B cell (primary cell): ENCODE data around the gene PLPP7. TPM values are rescaled to one million over a fixed set of nuclear protein-coding genes. Genes with fewer than 3 reads are reported as not detected.

Experiments
- ATAC-seq: fragments of 200-7000 bp; cut with Tn5 transposase; one replicate; pipeline ENCODE4 v1.10.0; 2021; ENCODE audit warnings: low read depth, mild to moderate bottlenecking, moderate number of reproducible peaks, moderate library complexity
- CTCF ChIA-PET: fragments of 350-600 bp; sonication (Branson Sonifier 250); formaldehyde crosslinking; loops from one replicate; lab custom pipeline; 2021; ENCODE audit warnings: antibody characterized with exemption, inconsistent platforms; lab: Charles Lee
- POLR2A ChIA-PET: fragments of 350-600 bp; sonication (Branson Sonifier 250); formaldehyde crosslinking; loops from one replicate; lab custom pipeline; 2021; ENCODE audit warnings: antibody characterized with exemption; lab: Charles Lee
- DNase-seq: peaks from one replicate; pipeline ENCODE4 v3.0.0; 2013
- H2AFZ ChIP-seq: 2 replicates; pipeline ENCODE4 v1.6.1; 2012; ENCODE audit warnings: mild to moderate bottlenecking, low read depth, low read length; ENCODE audit not compliant: insufficient read depth, poor library complexity, severe bottlenecking
- H3K27ac ChIP-seq, 2 donors: 1 replicate in 1 of 2; 2 replicates in 1 of 2; pipeline ENCODE4 v1.5.1; 2012 to 2013; ENCODE audit warnings: low read length in 2 of 2, mild to moderate bottlenecking in 2 of 2, moderate library complexity in 1 of 2
- H3K27me3 ChIP-seq, 4 experiments: fragments of 200-600 bp in 1 of 4; sonication (generic) in 1 of 4; replicated peaks in 1 of 4; 1 replicate in 2 of 4; 2 replicates in 2 of 4; pipeline versions ENCODE4 v1.6.1 to v1.7.0; 2013 to 2016; ENCODE audit warnings: low read length in 3 of 4, mild to moderate bottlenecking in 2 of 4, mixed read lengths in 1 of 4, moderate library complexity in 1 of 4; ENCODE audit not compliant: insufficient read depth in 4 of 4, control insufficient read depth in 3 of 4; ENCODE audit errors: control extremely low read depth in 1 of 4
- H3K36me3 ChIP-seq, 2 experiments: replicated peaks in 1 of 2; 1 replicate in 1 of 2; 2 replicates in 1 of 2; pipeline versions ENCODE4 v1.6.1 to v1.7.1; 2013; ENCODE audit warnings: low read length in 1 of 2; ENCODE audit not compliant: insufficient read depth in 2 of 2, control insufficient read depth in 1 of 2; ENCODE audit errors: control extremely low read depth in 1 of 2, extremely low read depth in 1 of 2
- H3K4me1 ChIP-seq, 2 donors: fragments of 200-600 bp in 1 of 2; sonication (generic) in 1 of 2; 1 replicate in 1 of 2; 2 replicates in 1 of 2; pipeline versions ENCODE4 v1.5.1 to v1.6.1; 2013 to 2017; ENCODE audit warnings: low read length in 2 of 2; ENCODE audit not compliant: control insufficient read depth in 2 of 2, insufficient read depth in 2 of 2
- H3K4me2 ChIP-seq: replicated peaks from 2 replicates; pipeline ENCODE3; 2012; ENCODE audit warnings: mild to moderate bottlenecking, low read depth, low read length; ENCODE audit not compliant: poor library complexity, severe bottlenecking
- H3K4me3 ChIP-seq, 5 experiments: fragments of 200-600 bp in 1 of 5; sonication (generic) in 1 of 5; 1 replicate in 3 of 5; 2 replicates in 2 of 5; pipeline versions ENCODE4 v1.5.1 to v1.7.0; 2011 to 2016; ENCODE audit warnings: low read length in 4 of 5, mild to moderate bottlenecking in 4 of 5, low read depth in 2 of 5, control low read depth in 1 of 5, moderate library complexity in 1 of 5; ENCODE audit not compliant: insufficient read depth in 1 of 5; ENCODE audit errors: control extremely low read depth in 1 of 5, extremely low read depth in 1 of 5
- H3K79me2 ChIP-seq: fragments of 200-600 bp; sonication (generic); one replicate; pipeline ENCODE4 v1.6.0; 2016; ENCODE audit warnings: low read length; ENCODE audit not compliant: control insufficient read depth, insufficient read depth
- H3K9ac ChIP-seq: fragments of 200-600 bp; sonication (generic); 2 replicates; pipeline ENCODE4 v1.6.1; 2017; ENCODE audit warnings: mild to moderate bottlenecking, low read length, moderate library complexity
- H3K9me3 ChIP-seq, 3 donors: one replicate each; pipeline versions ENCODE4 v1.6.1 to v1.7.1; 2013; ENCODE audit warnings: low read length in 2 of 3; ENCODE audit not compliant: control insufficient read depth in 2 of 3, insufficient read depth in 1 of 3; ENCODE audit errors: control extremely low read depth in 1 of 3
- H4K20me1 ChIP-seq: 2 replicates; pipeline ENCODE4 v1.6.0; 2012; ENCODE audit warnings: mild to moderate bottlenecking, low read length; ENCODE audit not compliant: insufficient read depth, control insufficient read depth, poor library complexity, severe bottlenecking
- H3K27ac Mint-ChIP-seq: one replicate; pipeline ENCODE4 v1.8.0; 2021; ENCODE audit warnings: mixed read lengths
- H3K27me3 Mint-ChIP-seq: one replicate; pipeline ENCODE4 v1.8.0; 2021; ENCODE audit warnings: mixed read lengths
- H3K4me1 Mint-ChIP-seq: one replicate; pipeline ENCODE4 v1.8.0; 2021; ENCODE audit warnings: mixed read lengths
- H3K4me3 Mint-ChIP-seq: one replicate; pipeline ENCODE4 v1.8.0; 2021; ENCODE audit warnings: mixed read lengths
- H3K9me3 Mint-ChIP-seq: one replicate; pipeline ENCODE4 v1.8.0; 2022; ENCODE audit warnings: mixed read lengths; ENCODE audit not compliant: insufficient read depth
- CTCF ChIP-seq: fragments of 200-600 bp; IDR thresholded peaks from one replicate; pipeline ENCODE4 v1.8.0; 2022; ENCODE audit warnings: antibody characterized with exemption, mild to moderate bottlenecking
- EZH2 ChIP-seq: IDR thresholded peaks from 2 replicates; pipeline ENCODE4 v1.6.1; 2012; ENCODE audit warnings: borderline replicate concordance, low read depth, mild to moderate bottlenecking, moderate library complexity, low read length; ENCODE audit not compliant: insufficient read depth, poor library complexity, severe bottlenecking
- WGBS: methylation state at CpG from one replicate; pipeline ENCODE4 v1.1.5; 2013; ENCODE audit warnings: missing lambda C conversion rate; ENCODE audit not compliant: insufficient coverage; 5-methylcytosine and 5-hydroxymethylcytosine counted together
- intact Hi-C: fragments of 100-400 bp; cut with micrococcal nuclease; formaldehyde crosslinking; loops from one replicate; pipeline ENCODE4 v1.10.0; 2022
- polyA plus RNA-seq: library from polyadenylated mRNA; depleted of rRNA; stranded (reverse); fragments of >200 nt; gene quantifications from 2 replicates; pipeline ENCODE4 v1.2.3, GENCODE V29; 2012
- total RNA-seq, 2 donors: library from RNA; stranded (reverse); fragments of 120-200 nt in 1 of 2; gene quantifications; 1 replicate in 1 of 2; 2 replicates in 1 of 2; pipeline versions ENCODE4 v1.2.3 to v1.2.4, GENCODE V29; 2013 to 2022

Gene PLPP7
- total and polyA plus RNA-seq, 2 donors (not counting 1 experiment from before 2014, with no cell fraction given): 0.57 to 2.0 TPM

GRCh38 chr9:131290767-131291370, 1.3 kb downstream of the PLPP7 start:
- 95% methylated on average over 16 of the region's 17 CpGs for WGBS
- Mint-ChIP-seq H3K27me3 (no peaks in the 10 kb centered on the region), H3K9me3 (no peaks in the 10 kb centered on the region), H3K4me3 (peak overlapping the region; percentile 49), H3K27ac (no peak overlapping the region), H3K4me1 (peaks cover 2% of the 10 kb centered on the region)
- H3K4me1 ChIP-seq: peaks cover 0 to 9% of the 10 kb centered on the region in 2 donors
- no peak overlapping the region for H3K4me2 ChIP-seq
- H3K79me2 ChIP-seq: no peaks in the 10 kb centered on the region
- H3K9ac ChIP-seq: no peak overlapping the region
- no peaks in the 10 kb centered on the region for H4K20me1 ChIP-seq
- H3K4me3 ChIP-seq: no peak overlapping the region
- ChIA-PET CTCF (interaction anchor here (0.6 kb wide), 1 partner anchor 43 kb away, joined by 5 read pairs; no protein-coding TSS in a partner anchor), POLR2A (no interaction called here)
- H2AFZ ChIP-seq: no peak overlapping the region
- no peak overlapping the region for H3K27ac ChIP-seq
- H3K9me3 ChIP-seq: no peaks in the 10 kb centered on the region
- TF ChIP-seq EZH2 (no peak), CTCF (no peak)
- no peak for ATAC-seq
- no peaks in the 10 kb centered on the region for H3K36me3 ChIP-seq
- no peak for DNase-seq
- no peaks in the 10 kb centered on the region for H3K27me3 ChIP-seq
- intact Hi-C loops: no loop called here

- no peaks in the 10 kb centered on the region for H4K20me1 ChIP-seq
- no peak for TF ChIP-seq EZH2
- no peak for TF ChIP-seq CTCF
- intact Hi-C loops: no loop called here
These were observed 2.3 kb downstream of the PLPP7 start for GRCh38 chr9:131291795-131292315.

More at GRCh38 chr9:131291795-131292315, 2.3 kb downstream of the PLPP7 start:
- H3K4me3 Mint-ChIP-seq: no peak overlapping the region
- no peak overlapping the region for H3K27ac ChIP-seq
- H3K27me3 ChIP-seq: no peaks in the 10 kb centered on the region
- no peaks in the 10 kb centered on the region for H3K27me3 Mint-ChIP-seq
- no peaks in the 10 kb centered on the region for H3K36me3 ChIP-seq
- 89% methylated on average over 1 of the region's 7 CpGs for WGBS
- no peak overlapping the region for H2AFZ ChIP-seq
- ChIA-PET POLR2A (no interaction called here), CTCF (interaction anchor here (0.5 to 0.6 kb wide), 2 partner anchors 29 to 65 kb away, joined by 3 read pairs; no protein-coding TSS in a partner anchor)
- no peak overlapping the region for H3K9ac ChIP-seq
- no peaks in the 10 kb centered on the region for H3K9me3 ChIP-seq
- H3K4me3 ChIP-seq: no peak overlapping the region
- no peaks in the 10 kb centered on the region for H3K9me3 Mint-ChIP-seq
- peaks cover 2% of the 10 kb centered on the region for H3K4me1 Mint-ChIP-seq
- no peak overlapping the region for H3K4me2 ChIP-seq
- H3K4me1 ChIP-seq: peaks cover 0 to 9% of the 10 kb centered on the region in 2 donors
- no peaks in the 10 kb centered on the region for H3K79me2 ChIP-seq
- no peak overlapping the region for H3K27ac Mint-ChIP-seq
- ATAC-seq (no peak), DNase-seq (no peak)
